Kidney epithelial cell (primary cell): Measurements from ENCODE around the gene PPP2R2C. TPM values are rescaled to one million over a fixed set of nuclear protein-coding genes. Genes with fewer than 3 reads are reported as not detected.

ENCODE experiments used
- DNase-seq: peaks from one replicate; pipeline ENCODE4 v3.0.0-alpha.2; 2010; ENCODE audit warnings: low read depth
- H3K27me3 ChIP-seq: 2 replicates; pipeline ENCODE4 v1.6.0; 2011; ENCODE audit warnings: low read length; ENCODE audit not compliant: control insufficient read depth, insufficient read depth
- H3K36me3 ChIP-seq: 2 replicates; pipeline ENCODE4 v1.5.1; 2011; ENCODE audit warnings: low read length; ENCODE audit not compliant: control insufficient read depth, insufficient read depth
- H3K4me3 ChIP-seq: 2 replicates; pipeline ENCODE4 v1.5.1; 2011; ENCODE audit warnings: low read depth, mild to moderate bottlenecking, control low read depth, low read length
- total RNA-seq: library from RNA; depleted of rRNA; stranded (reverse); fragments of >200 nt; gene quantifications from 2 replicates; pipeline ENCODE4 v1.2.3, GENCODE V29; 2015
- TF ChIP-seq, protein P1 (sequence below): IDR thresholded peaks from 2 replicates; pipeline ENCODE4 v1.5.1; 2011; ENCODE audit warnings: mild to moderate bottlenecking, moderate library complexity, low read length, control low read depth, inconsistent platforms; ENCODE audit not compliant: insufficient read depth, poor library complexity, severe bottlenecking

PPP2R2C gene
- total RNA-seq, 1 donor from 2014 or later: not detected

- TF ChIP-seq, protein P1, sequence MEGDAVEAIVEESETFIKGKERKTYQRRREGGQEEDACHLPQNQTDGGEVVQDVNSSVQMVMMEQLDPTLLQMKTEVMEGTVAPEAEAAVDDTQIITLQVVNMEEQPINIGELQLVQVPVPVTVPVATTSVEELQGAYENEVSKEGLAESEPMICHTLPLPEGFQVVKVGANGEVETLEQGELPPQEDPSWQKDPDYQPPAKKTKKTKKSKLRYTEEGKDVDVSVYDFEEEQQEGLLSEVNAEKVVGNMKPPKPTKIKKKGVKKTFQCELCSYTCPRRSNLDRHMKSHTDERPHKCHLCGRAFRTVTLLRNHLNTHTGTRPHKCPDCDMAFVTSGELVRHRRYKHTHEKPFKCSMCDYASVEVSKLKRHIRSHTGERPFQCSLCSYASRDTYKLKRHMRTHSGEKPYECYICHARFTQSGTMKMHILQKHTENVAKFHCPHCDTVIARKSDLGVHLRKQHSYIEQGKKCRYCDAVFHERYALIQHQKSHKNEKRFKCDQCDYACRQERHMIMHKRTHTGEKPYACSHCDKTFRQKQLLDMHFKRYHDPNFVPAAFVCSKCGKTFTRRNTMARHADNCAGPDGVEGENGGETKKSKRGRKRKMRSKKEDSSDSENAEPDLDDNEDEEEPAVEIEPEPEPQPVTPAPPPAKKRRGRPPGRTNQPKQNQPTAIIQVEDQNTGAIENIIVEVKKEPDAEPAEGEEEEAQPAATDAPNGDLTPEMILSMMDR: no peak
Observed at GRCh38 chr4:6498511-6499237, 26.3 kb upstream of the PPP2R2C start.

DNA sequence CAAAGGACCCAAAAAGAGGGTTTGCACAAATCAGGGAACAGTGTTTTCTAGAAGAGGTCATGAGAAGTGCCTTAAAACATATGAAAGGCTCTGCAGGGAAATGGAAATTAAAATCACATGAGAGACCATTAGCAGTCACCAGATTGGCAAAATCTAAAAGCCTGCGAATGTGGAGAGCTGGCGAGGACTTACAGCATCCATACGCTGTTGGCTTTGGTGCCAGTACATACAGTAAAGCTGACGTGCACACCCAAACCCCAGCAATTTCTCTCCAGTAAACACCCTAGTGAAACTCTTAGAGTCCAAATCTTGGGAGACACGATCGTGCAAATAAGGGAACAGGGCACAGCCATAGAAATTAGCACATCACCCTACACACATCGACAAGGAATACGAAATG lies 25.4 kb upstream of the PPP2R2C start:
- TF ChIP-seq, protein P1: no peak
- H3K36me3 ChIP-seq: no peaks in the 10 kb centered on the region
- no peak overlapping the region for H3K4me3 ChIP-seq
- H3K27me3 ChIP-seq: peaks cover 3% of the 10 kb centered on the region
- DNase-seq: no peak

More at GRCh38 chr4:6498511-6499237, 26.3 kb upstream of the PPP2R2C start:
- Histone ChIP-seq H3K36me3 (no peaks in the 10 kb centered on the region), H3K27me3 (peaks cover 3% of the 10 kb centered on the region), H3K4me3 (no peak overlapping the region)
- DNase-seq: no peak

DNA sequence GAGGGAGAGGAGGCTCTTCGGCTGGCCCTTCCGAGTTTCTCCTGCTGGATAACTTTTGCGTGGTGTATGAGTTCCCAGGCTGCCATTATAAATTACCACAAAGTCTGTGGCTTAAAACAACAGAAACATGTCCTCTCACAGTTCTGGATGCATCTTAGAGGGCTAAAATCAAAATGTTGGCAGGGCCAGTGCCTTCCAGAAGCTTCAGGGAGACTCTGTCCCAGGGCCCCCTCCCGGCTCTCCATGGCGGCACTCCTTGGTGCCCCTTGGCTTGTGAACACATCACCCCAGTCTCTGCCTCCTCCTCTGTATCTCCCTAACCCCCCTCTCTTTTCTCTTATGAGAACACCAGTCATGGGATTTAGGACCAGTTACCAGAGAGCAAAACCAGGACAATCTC lies 23.3 kb upstream of the PPP2R2C start:
- Histone ChIP-seq H3K27me3 (peaks cover 6% of the 10 kb centered on the region), H3K4me3 (no peak overlapping the region), H3K36me3 (no peaks in the 10 kb centered on the region)
- TF ChIP-seq, protein P1: no peak
- DNase-seq: no peak

DNA sequence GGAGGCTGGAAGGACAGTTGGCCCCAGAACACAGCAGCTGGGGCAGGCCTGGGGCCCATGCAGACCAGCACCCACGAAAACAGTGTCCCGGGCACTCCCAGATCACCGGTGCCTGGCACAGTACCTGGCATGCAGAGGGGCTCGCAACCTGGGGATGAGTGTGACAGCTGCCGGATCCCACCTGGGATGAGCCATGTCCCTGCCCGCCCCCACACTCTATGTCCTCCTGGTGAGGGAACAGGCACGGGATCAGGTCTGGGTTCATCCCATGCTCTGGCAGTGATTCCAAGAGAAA lies 22.8 kb upstream of the PPP2R2C start:
- H3K27me3 ChIP-seq: peaks cover 6% of the 10 kb centered on the region
- H3K36me3 ChIP-seq: no peaks in the 10 kb centered on the region
- TF ChIP-seq, protein P1: no peak
- no peak for DNase-seq
- no peak overlapping the region for H3K4me3 ChIP-seq

DNA sequence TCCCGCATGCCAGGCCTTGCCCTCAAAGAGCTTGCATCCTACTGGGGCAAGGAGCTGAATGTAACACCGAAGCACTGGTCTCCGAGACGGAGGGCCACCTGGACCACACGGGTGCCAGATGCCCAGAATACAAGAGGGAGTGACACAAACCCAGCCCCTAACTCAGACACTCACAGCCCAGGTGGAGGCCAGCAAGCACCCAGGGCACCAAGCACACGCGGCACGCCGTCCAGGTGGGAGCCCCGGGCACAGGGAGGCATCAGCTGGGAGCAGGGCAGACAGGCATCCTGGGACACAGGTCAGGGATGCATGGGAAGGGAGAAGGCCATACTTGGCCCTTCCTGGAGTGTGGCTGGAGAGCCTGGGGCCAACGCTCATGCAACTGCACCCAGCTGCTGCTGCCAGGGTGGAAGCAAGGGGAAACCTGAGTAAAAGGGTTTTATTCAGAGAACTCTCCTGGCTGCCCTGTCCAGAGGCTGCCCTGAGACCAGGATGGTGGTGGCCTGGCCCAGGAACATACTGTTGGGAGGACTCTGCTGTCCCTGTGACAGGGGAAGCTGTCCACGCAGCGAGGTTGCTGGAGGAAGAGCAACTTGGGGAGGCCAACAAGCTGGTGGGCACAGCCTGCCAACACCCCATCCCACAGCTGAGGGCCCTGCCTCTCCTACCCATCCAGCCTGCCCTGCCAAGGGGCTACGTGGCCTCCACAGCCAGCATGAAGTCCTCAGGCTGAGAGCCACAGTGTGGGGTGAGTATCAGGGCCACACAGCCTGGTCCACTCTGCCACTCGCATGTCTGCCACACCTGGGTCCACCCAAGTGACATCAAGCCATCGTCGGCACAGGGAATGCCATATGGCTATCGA lies 22.2 kb upstream of the PPP2R2C start:
- H3K36me3 ChIP-seq: no peaks in the 10 kb centered on the region
- H3K27me3 ChIP-seq: peaks cover 6% of the 10 kb centered on the region
- no peak overlapping the region for H3K4me3 ChIP-seq
- no peak for DNase-seq
- TF ChIP-seq, protein P1: no peak
